Omental fat pad (tissue), 4 donors: Measurements from ENCODE around the gene CELF3. TPM values are rescaled to one million over a fixed set of nuclear protein-coding genes. Genes with fewer than 3 reads are reported as not detected.
"Not testable (repeated sequence)": the region's sequence is repeated elsewhere in the genome, so short reads cannot be mapped to it uniquely, and the experiment has no call there.

Source experiments
- ATAC-seq: fragments of 150-250 bp; one replicate; pipeline ENCODE4 v1.9.1; 2016; ENCODE audit warnings: mild to moderate bottlenecking, moderate library complexity; ENCODE audit not compliant: low FRiP score
- DNase-seq: peaks from one replicate; pipeline ENCODE4 v3.0.0-alpha.2; 2019; ENCODE audit warnings: low spot score
- total RNA-seq, 4 donors: library from RNA; depleted of rRNA; stranded (reverse); fragments of >200 nt; gene quantifications; one replicate each; pipeline ENCODE4 v1.1.0, GENCODE V29; 2016
- TF ChIP-seq, protein P1 (sequence below), 3 donors: fragments of 450-650 bp; IDR thresholded peaks; one replicate each; pipeline ENCODE4 v1.5.1; 2016 to 2017; ENCODE audit warnings: antibody characterized with exemption in 3 of 3, mild to moderate bottlenecking in 3 of 3, moderate library complexity in 2 of 3

Gene CELF3
- total RNA-seq, 4 donors from 2014 or later, result not detected

DNA sequence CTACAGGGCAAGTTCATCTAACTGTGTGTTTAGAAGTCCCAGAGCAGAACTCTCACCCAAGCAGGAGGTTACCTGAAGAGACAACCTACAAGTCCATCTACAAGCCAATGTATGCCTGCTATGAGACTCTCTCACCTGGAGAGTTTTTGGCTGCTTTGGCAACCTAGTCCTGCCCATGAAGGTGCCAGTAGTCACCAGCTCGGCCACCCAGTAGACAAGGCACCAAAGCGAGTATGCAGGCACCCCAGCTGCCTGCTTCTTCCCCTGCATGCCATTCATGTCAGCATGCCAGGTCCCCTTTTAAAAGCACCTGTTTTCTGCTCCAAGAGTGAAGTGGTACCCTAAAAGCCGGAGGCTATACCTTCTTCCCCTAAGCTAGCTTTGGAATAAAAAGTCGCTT is 24.9 kb upstream of the CELF3 start:
- ATAC-seq (no peak), DNase-seq (no peak)
- TF ChIP-seq, protein P1, sequence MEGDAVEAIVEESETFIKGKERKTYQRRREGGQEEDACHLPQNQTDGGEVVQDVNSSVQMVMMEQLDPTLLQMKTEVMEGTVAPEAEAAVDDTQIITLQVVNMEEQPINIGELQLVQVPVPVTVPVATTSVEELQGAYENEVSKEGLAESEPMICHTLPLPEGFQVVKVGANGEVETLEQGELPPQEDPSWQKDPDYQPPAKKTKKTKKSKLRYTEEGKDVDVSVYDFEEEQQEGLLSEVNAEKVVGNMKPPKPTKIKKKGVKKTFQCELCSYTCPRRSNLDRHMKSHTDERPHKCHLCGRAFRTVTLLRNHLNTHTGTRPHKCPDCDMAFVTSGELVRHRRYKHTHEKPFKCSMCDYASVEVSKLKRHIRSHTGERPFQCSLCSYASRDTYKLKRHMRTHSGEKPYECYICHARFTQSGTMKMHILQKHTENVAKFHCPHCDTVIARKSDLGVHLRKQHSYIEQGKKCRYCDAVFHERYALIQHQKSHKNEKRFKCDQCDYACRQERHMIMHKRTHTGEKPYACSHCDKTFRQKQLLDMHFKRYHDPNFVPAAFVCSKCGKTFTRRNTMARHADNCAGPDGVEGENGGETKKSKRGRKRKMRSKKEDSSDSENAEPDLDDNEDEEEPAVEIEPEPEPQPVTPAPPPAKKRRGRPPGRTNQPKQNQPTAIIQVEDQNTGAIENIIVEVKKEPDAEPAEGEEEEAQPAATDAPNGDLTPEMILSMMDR (IDR thresholded peaks at IDR 0.05), result no peak

DNA sequence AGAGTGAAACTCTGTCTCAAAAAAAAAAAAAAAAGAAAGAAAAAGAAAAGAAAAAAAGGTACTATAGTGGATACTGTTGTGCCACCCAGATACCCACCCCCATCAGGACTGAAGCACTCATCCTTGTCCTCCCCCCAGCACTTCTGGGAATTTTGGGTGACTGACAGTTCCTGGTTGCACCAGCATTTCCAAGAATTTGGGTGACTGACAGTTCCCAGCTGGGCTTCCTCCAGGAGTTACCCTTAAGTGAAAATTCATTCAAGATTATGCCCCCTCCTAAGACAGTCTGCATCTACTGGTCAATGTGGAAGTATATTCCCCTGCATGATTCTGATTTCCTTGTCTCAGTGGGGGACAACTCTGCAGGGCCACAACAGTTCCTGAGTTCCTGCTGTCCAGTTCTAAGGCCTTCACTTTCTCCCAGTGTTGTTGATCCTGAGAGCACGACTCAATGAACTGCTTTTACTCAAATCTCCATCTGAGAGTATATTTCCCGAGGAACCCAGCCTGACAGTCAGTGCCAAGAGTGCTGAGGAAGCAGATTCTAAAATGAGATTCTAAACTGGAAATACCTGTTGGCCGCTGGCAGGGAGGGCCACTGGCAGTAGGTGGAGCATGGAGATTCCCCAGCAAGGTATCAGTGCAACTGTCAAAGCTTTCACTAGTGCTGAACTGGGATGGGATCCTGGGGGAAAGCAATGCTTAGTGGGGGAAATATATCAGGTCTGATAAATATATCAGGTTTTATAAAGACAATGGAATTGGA is 23.2 kb upstream of the CELF3 start:
- no peak for DNase-seq
- peak; percentile 69 for ATAC-seq
- TF ChIP-seq, protein P1 (IDR thresholded peaks at IDR 0.05), result no peak

DNA sequence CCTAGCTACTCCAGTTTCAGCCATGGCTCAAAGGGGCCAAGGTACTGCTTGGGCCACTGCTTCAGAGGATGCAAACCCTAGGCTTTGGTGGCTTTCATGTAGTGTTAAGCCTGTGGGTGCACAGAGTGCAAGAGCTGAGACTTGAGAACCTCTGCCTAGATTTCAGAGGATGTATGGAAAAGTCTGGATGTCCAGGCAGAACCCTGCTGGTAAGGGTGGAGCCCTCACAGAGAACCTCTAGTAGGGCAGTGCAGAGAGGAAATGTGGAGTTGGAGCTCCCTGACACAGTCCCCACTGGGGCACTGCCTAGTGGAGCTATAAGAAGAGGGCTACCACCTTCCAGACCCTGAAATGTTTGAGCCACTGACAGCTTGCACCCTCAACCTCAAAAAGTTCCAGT is 20.9 kb upstream of the CELF3 start:
- no peak for DNase-seq
- ATAC-seq, result no peak
- TF ChIP-seq, protein P1 (IDR thresholded peaks at IDR 0.05), result no peak

DNA sequence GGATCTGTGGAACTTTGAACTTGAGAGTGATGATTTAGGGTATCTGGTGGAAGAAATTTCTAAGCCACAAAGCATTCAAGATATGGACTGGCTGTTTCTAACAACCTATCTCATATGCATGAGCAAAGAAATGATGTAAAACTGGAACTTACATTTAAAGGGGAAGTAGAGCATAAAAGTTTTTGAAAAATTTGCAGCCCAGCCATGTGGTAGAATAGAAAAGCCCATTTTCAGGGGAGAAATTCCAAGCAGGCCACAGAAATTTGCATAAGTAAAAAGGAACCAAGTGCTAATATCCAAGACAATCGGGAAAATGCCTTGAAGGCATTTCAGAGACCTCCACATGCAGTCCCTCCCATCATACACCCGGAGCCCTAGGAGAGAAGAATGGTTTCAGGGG is 20.4 kb upstream of the CELF3 start:
- DNase-seq (no peak), ATAC-seq (no peak)
- TF ChIP-seq, protein P1 (IDR thresholded peaks at IDR 0.05), result no peak

DNA sequence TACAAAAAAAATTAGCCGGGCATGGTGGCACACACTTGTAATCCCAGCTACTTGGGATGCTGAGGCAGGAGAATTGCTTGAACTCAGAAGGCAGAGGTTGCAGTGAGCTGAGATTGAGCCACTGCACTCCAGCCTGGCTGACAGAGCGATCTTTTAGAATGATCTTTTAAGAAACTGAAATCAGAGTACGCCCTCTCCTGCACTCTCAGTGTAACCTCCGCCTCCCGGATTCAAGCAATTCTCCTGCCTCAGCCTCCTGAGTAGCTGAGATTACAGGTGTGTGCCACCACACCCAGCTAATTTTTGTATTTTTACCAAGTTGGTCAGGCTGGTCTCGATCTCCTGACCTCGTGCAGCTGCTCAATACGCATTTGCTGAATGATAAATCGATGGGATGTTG is 17.4 kb upstream of the CELF3 start:
- not testable (repeated sequence) for ATAC-seq

DNA sequence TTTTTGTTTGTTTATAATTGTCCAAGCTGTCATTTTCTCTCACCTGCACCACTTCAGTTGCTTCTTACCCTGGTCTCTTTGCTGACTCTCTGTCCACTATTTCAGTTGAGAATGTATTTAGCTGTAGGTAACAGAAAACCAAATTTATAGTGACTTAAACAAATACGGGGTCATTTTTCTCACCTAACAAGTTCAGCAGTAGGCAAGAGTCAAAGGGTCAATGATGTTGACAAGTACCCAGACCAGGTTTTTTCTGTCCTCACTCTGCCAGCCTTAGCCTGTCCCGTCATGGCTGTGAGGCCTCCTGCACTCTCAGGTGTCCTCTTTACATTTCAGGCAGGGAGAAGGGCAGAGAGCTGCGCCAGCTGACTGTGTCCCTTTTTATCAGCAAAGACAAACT is 16.5 kb upstream of the CELF3 start:
- TF ChIP-seq, protein P1 (IDR thresholded peaks at IDR 0.05), result no peak
- ATAC-seq (no peak), DNase-seq (no peak)

More for the DNA sequence above, 17.4 kb upstream of the CELF3 start:
- not testable (repeated sequence) for DNase-seq

DNA sequence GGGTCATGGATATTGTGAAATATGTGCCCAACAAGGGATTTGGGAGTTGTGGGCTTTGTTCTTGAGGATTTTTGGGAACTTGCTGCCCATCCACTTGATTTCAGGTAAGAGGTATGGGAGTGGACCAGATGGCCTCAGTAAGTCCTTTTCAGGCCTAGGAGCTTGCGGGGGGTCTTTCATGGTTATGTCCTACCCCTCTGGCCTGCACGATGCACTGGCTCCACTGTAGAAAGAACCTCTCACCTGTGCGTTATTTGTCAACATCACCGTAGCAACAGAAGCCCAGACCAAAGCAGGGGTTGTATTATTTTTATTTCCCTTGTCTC is 13.3 kb upstream of the CELF3 start:
- no peak for DNase-seq
- no peak for ATAC-seq
- TF ChIP-seq, protein P1 (IDR thresholded peaks at IDR 0.05), result no peak
